ENCODE measurements around the gene REEP3.

Gene REEP3

GRCh38 chr10:63670291-63670898 is 149.2 kb downstream of the REEP3 start:
- no peak for FAIRE-seq

- no peak for FAIRE-seq
These were observed 150.2 kb downstream of the REEP3 start for GRCh38 chr10:63671317-63671937.

- no peak for FAIRE-seq
These were observed 151.3 kb downstream of the REEP3 start for GRCh38 chr10:63672491-63672890.

GRCh38 chr10:63673246-63673645 is 152.0 kb downstream of the REEP3 start:
- no peak for FAIRE-seq

GRCh38 chr10:63673846-63674245 is 152.6 kb downstream of the REEP3 start:
- no peak for FAIRE-seq

All from G401.6 (cell line).